Memory B cell (primary cell): Measurements from ENCODE around the gene HPSE2.
"Not testable (repeated sequence)": the region's sequence is repeated elsewhere in the genome, so short reads cannot be mapped to it uniquely, and the experiment has no call there.

Experiments
- ATAC-seq: fragments of 150-1000 bp; cut with Tn5 transposase; 2 replicates; pipeline ENCODE4 v1.10.0; 2021; ENCODE audit warnings: low read depth, mild to moderate bottlenecking, moderate library complexity
- DNase-seq, 2 donors: peaks; one replicate each; pipeline ENCODE4 v3.0.0; 2022; ENCODE audit warnings: low spot score in 2 of 2
- H3K27ac Mint-ChIP-seq: one replicate; pipeline ENCODE4 v1.8.0; 2022; ENCODE audit warnings: mild to moderate bottlenecking, moderate library complexity, mixed read lengths
- H3K27me3 Mint-ChIP-seq: one replicate; pipeline ENCODE4 v1.8.0; 2022; ENCODE audit warnings: mixed read lengths
- H3K36me3 Mint-ChIP-seq: one replicate; pipeline ENCODE4 v1.8.0; 2022; ENCODE audit warnings: mild to moderate bottlenecking, mixed read lengths
- H3K4me1 Mint-ChIP-seq: one replicate; pipeline ENCODE4 v1.8.0; 2022; ENCODE audit warnings: mixed read lengths
- H3K4me3 Mint-ChIP-seq: one replicate; pipeline ENCODE4 v1.8.0; 2022; ENCODE audit warnings: mild to moderate bottlenecking, moderate library complexity, mixed read lengths
- H3K9me3 Mint-ChIP-seq: one replicate; pipeline ENCODE4 v1.8.0; 2022; ENCODE audit warnings: mixed read lengths

The HPSE2 gene

DNA sequence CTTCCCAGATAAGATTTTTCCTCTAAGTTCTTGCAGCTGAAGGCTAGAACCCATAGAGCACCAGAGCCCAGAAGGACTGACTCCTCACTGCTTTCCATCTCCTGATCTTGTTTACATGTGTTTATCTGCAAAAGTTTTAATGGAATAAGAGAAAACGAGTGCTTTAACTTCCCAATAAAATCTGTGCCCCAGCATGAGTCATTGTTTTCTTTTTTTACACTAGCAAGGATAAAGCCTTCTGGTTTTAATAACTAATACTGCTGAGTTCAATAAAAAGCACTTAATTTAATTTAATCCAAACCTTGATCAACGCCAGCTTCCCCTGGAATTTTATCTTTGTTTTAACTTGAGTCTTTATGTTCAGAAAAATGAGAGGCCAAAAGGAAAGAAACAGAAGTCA is 227.6 kb downstream of the HPSE2 start:
- H3K9me3 Mint-ChIP-seq, result peaks cover 14% of the 10 kb centered on the region
- no peak overlapping the region for H3K4me3 Mint-ChIP-seq
- H3K27me3 Mint-ChIP-seq, result peaks cover 2% of the 10 kb centered on the region
- H3K27ac Mint-ChIP-seq, result no peak overlapping the region
- no peaks in the 10 kb centered on the region for H3K4me1 Mint-ChIP-seq
- ATAC-seq (no peak), DNase-seq (no peak)
- H3K36me3 Mint-ChIP-seq, result no peaks in the 10 kb centered on the region

DNA sequence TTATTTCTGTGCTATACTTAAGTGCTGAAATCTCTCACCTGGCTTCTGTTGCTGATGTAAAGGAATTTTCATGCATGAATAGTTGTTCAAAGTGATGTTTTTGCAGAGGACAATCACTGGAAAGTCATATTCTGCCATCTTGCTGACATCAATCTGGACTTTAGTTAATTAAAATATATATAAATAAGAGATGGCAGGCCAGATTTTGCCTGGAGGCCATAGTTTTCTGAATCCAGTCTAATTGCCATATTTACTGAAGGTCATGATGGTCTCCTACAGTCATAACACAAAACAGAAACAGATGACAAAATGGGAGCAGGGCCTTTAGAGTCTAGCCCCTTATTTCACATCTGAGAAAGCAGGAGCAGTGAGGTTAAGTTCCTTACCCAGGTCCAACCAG is 228.2 kb downstream of the HPSE2 start:
- Mint-ChIP-seq H3K4me1 (no peaks in the 10 kb centered on the region), H3K27ac (no peak overlapping the region), H3K4me3 (no peak overlapping the region), H3K9me3 (peaks cover 17% of the 10 kb centered on the region), H3K27me3 (peaks cover 2% of the 10 kb centered on the region), H3K36me3 (no peaks in the 10 kb centered on the region)
- DNase-seq (no peak), ATAC-seq (no peak)

DNA sequence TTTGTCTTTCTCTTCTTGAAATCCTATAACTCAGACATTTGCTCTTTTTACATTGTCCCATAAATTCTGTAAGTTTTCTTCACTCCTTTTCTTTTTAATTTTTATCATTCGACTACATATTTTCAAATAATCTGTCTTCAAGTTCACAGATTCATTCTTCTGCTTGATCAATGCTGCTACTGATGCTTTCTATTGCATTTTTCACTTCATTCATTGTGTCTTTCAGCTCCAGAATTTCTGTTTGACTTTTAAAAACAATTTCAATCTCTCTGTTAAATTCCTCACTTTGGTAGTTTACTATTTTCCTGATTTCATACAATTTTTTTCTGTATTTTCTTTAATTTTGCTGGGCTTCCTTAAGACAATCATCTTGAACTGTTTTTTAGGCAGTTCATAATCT is 230.4 kb downstream of the HPSE2 start:
- Mint-ChIP-seq H3K4me3 (no peak overlapping the region), H3K9me3 (peaks cover 17% of the 10 kb centered on the region), H3K4me1 (no peaks in the 10 kb centered on the region), H3K27ac (no peak overlapping the region), H3K27me3 (no peaks in the 10 kb centered on the region), H3K36me3 (no peaks in the 10 kb centered on the region)
- no peak for DNase-seq
- no peak for ATAC-seq

DNA sequence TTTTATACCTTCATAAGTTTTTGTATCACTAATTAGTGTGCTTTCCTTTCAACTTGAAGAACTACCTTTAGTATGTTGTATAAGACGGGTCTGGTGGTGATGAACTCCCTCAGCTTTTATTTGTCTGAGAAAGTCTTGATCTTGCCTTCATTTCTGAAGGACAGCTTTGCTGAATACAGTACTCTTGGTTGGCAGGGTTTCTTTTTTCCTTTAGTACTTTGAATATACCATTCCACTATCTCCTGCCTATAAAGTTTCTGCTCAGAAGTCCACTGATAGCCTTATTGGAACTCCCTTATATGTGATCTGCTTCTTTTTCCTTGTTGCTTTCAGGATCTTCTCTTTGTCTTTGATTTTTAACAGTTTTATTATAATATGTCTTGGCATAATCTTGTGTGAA is 230.9 kb downstream of the HPSE2 start:
- H3K27ac Mint-ChIP-seq, result no peak overlapping the region
- H3K4me3 Mint-ChIP-seq, result no peak overlapping the region
- ATAC-seq (no peak), DNase-seq (no peak)
- no peaks in the 10 kb centered on the region for H3K27me3 Mint-ChIP-seq
- no peaks in the 10 kb centered on the region for H3K36me3 Mint-ChIP-seq
- H3K9me3 Mint-ChIP-seq, result peaks cover 17% of the 10 kb centered on the region
- no peaks in the 10 kb centered on the region for H3K4me1 Mint-ChIP-seq

DNA sequence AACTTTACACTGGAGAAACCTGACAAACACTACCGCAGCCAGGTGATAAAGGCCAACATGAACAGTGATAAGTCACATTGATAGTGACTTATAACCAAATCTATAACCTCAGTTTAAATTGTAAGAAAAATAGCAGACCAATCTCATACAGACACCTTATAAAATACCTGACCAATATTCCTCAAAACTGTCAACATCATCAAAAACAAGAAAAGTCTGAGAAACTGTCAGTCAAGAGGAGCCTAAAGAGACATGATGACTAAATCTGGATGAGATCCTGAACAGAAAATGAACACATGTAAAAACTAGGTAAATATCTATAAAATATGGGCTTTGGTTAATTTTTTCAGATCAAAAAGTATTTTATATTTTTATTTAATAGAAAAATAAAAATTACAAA is 233.3 kb downstream of the HPSE2 start:
- H3K4me3 Mint-ChIP-seq, result no peak overlapping the region
- no peak for ATAC-seq
- H3K9me3 Mint-ChIP-seq, result peaks cover 17% of the 10 kb centered on the region
- DNase-seq, result no peak
- H3K4me1 Mint-ChIP-seq, result no peaks in the 10 kb centered on the region
- no peak overlapping the region for H3K27ac Mint-ChIP-seq
- H3K27me3 Mint-ChIP-seq, result no peaks in the 10 kb centered on the region
- no peaks in the 10 kb centered on the region for H3K36me3 Mint-ChIP-seq

DNA sequence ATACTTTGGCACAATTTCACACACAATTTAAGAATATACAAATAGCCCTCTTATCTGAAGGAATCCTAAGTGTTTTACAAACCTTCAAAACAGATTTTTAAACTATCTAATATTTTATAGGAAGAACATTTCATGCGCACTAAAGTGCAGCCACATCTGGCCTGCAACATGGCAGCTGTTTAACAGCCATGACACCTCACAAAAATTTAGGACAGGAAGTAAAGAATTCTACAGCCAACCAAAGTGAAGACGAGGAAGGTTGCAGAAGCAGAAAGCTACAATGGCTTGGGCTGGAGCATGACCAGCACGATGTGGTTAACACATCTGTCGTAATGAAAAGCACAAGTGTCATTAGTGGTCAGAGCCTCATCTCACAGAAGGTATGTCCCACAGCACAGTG is 238.1 kb downstream of the HPSE2 start:
- Mint-ChIP-seq H3K4me3 (no peak overlapping the region), H3K27ac (no peak overlapping the region), H3K27me3 (no peaks in the 10 kb centered on the region), H3K36me3 (no peaks in the 10 kb centered on the region), H3K9me3 (no peaks in the 10 kb centered on the region), H3K4me1 (no peaks in the 10 kb centered on the region)
- no peak for DNase-seq
- ATAC-seq, result no peak

DNA sequence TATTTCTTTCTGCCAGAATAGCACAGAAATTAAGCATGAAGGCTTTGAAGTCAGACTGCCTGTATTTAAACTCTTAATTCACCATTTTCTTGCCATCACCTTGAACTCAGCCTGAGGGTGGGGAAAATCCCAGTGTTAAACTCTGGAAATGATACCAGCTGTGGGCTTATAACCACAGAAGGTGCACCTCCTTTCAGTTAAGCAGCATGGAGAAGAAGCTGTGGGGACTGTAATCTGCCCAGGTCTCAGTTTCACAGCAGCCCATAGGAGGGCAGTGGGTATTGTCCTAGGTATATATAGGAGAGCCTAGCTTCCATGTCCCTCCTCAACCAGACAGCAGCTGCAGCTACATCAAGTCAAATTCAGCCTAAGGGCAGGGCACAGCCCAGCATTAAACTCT is 241.6 kb downstream of the HPSE2 start:
- Mint-ChIP-seq H3K4me1 (no peaks in the 10 kb centered on the region), H3K27ac (no peak overlapping the region), H3K36me3 (no peaks in the 10 kb centered on the region), H3K4me3 (no peak overlapping the region), H3K9me3 (no peaks in the 10 kb centered on the region), H3K27me3 (peaks cover 2% of the 10 kb centered on the region)
- DNase-seq (no peak), ATAC-seq (no peak)

DNA sequence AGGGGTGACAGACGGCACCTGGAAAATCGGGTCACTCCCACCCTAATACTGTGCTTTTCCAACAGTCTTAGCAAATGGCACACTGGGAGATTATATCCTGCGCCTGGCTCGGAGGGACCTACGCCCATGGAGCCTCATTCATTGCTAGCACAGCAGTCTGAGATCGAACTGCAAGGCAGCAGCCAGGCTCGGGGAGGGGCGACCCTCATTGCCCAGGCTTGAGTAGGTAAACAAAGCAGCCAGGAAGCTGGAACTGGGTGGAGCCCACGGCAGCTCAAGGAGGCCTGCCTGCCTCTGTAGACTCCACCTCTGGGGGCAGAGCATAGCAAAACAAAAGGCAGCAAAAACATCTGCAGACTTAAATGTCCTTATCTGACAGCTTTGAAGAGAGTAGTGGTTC is 251.9 kb downstream of the HPSE2 start:
- not testable (repeated sequence) for H3K4me3 Mint-ChIP-seq, H3K4me1 Mint-ChIP-seq, DNase-seq, ATAC-seq, H3K9me3 Mint-ChIP-seq, H3K27me3 Mint-ChIP-seq, H3K27ac Mint-ChIP-seq, H3K36me3 Mint-ChIP-seq

DNA sequence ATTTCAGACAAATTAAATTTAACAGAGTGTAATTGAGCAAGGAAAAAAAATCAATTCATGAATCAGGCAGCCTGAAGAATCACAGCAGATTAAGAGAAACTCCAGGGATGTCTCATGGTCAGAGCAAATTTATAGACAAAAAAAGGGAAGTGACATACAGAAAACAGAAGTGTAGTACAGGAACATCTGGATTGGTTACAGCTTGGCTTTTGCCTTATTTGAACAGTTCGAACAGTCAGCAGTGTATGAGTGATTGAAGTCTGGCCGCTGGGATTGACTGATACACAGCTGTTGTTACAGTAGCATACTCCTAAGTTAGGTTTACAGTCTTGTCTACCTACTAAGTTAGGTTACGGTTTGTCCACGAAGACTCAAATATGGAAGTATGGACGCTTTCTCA is 255.3 kb downstream of the HPSE2 start:
- H3K36me3 Mint-ChIP-seq, result no peaks in the 10 kb centered on the region
- DNase-seq (no peak), ATAC-seq (no peak)
- H3K4me3 Mint-ChIP-seq, result no peak overlapping the region
- peaks cover 3% of the 10 kb centered on the region for H3K27me3 Mint-ChIP-seq
- H3K4me1 Mint-ChIP-seq, result no peaks in the 10 kb centered on the region
- H3K27ac Mint-ChIP-seq, result no peak overlapping the region
- peaks cover 9% of the 10 kb centered on the region for H3K9me3 Mint-ChIP-seq

DNA sequence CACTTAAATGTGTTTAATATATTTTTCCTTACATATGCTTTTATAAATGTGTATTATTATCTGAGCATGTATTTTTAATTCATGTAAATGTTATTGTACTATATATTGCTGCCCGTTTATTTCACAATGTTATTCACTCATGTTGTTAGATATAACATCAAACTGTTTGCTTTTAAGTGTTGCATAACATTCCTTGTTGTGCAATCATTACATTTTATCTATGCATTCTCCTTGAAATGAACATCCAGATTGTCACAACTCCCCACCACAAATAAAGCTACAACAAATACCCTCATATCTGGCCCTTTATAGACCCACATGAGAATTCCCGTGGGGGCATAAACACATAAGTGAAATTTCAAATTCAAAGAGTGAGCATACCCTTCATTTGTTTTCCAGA is 264.2 kb downstream of the HPSE2 start:
- Mint-ChIP-seq H3K9me3 (no peaks in the 10 kb centered on the region), H3K27ac (no peak overlapping the region), H3K4me3 (no peak overlapping the region), H3K4me1 (no peaks in the 10 kb centered on the region), H3K27me3 (no peaks in the 10 kb centered on the region), H3K36me3 (no peaks in the 10 kb centered on the region)
- no peak for ATAC-seq
- DNase-seq, result no peak

DNA sequence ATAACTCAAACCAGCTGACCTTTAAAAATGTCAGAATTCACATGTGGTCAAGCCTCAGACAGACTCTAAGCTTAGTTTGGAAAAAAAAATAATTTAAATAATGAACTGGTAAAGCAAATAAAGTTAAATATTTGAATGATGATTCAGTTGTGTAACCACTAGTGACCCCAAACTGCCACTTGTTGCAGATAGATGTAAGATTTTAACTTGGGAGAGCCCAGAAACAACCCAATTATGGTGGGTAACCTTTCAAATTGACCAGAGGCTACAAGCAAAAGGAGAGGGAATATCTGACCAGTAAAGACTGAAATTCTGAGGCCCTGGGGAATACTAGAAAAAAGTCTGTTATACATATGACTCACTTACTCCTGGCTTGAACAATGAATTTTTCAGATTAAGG is 268.1 kb downstream of the HPSE2 start:
- H3K9me3 Mint-ChIP-seq, result peaks cover 1% of the 10 kb centered on the region
- DNase-seq, result no peak
- peaks cover 3% of the 10 kb centered on the region for H3K27me3 Mint-ChIP-seq
- H3K4me1 Mint-ChIP-seq, result no peaks in the 10 kb centered on the region
- H3K36me3 Mint-ChIP-seq, result no peaks in the 10 kb centered on the region
- no peak overlapping the region for H3K27ac Mint-ChIP-seq
- H3K4me3 Mint-ChIP-seq, result no peak overlapping the region
- no peak for ATAC-seq

DNA sequence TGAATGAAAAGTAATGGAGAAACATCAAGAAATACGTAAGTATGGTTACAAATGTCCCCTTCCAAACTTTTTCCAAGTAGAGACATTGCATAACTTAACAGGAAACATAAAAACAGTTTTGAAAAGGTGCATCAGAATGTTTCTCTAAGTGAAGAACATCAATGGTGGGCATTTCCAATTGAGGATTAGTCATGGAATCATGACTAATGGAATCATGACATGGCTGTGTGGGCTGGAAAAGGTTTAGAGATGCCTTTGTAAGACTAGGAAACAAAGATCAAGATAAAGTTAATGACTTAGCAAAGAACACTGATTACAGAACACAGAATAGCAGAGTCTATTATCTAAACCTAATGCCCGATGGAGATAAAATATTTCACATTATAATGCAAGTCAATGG is 272.0 kb downstream of the HPSE2 start:
- Mint-ChIP-seq H3K27ac (no peak overlapping the region), H3K4me3 (no peak overlapping the region), H3K27me3 (peaks cover 3% of the 10 kb centered on the region), H3K9me3 (peaks cover 1% of the 10 kb centered on the region), H3K4me1 (no peaks in the 10 kb centered on the region), H3K36me3 (no peaks in the 10 kb centered on the region)
- DNase-seq, result no peak
- ATAC-seq, result no peak

DNA sequence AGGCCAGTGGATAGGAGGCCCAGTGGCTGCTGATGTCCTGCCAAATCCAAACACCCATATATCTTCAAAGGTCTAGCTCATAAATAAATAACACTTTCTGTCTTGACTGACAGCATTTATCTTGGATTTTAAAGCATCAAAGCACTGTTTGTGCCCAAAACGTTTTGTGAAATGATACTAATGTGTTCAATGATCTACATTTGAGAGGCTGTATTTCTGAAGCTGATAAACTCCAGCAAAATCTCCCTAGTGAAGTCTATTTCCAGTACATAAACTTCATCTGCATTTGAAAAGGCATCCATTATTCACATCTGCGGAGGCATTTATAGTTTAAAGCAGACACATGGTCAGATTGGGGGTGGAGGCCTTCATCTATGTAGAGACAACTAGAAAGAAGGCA is 276.3 kb downstream of the HPSE2 start:
- Mint-ChIP-seq H3K27ac (no peak overlapping the region), H3K9me3 (no peaks in the 10 kb centered on the region), H3K27me3 (peaks cover under 1% of the 10 kb centered on the region), H3K4me3 (no peak overlapping the region), H3K36me3 (no peaks in the 10 kb centered on the region), H3K4me1 (no peaks in the 10 kb centered on the region)
- DNase-seq (no peak), ATAC-seq (no peak)

DNA sequence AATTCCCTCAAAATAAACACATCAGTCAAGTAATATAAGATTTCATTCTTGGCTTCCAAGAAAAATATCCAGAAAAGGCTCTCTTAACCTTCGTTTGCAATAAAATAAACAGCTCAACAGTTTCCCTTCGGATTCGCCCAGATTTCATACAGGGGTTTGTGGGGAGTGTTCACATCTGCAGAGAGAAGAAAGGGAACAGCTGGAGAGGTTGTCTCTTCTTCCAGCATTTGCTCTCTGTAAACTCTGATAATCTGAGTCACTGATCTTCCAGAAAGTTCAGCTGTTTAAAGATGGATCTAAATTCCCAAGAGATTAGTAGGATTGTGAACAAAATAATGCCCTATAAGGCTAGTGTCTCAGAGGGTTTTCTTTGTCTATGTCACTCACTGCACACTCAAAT is 277.9 kb downstream of the HPSE2 start:
- Mint-ChIP-seq H3K27me3 (peaks cover 4% of the 10 kb centered on the region), H3K9me3 (no peaks in the 10 kb centered on the region), H3K4me1 (no peaks in the 10 kb centered on the region), H3K4me3 (no peak overlapping the region), H3K36me3 (no peaks in the 10 kb centered on the region), H3K27ac (no peak overlapping the region)
- DNase-seq, result no peak
- no peak for ATAC-seq

DNA sequence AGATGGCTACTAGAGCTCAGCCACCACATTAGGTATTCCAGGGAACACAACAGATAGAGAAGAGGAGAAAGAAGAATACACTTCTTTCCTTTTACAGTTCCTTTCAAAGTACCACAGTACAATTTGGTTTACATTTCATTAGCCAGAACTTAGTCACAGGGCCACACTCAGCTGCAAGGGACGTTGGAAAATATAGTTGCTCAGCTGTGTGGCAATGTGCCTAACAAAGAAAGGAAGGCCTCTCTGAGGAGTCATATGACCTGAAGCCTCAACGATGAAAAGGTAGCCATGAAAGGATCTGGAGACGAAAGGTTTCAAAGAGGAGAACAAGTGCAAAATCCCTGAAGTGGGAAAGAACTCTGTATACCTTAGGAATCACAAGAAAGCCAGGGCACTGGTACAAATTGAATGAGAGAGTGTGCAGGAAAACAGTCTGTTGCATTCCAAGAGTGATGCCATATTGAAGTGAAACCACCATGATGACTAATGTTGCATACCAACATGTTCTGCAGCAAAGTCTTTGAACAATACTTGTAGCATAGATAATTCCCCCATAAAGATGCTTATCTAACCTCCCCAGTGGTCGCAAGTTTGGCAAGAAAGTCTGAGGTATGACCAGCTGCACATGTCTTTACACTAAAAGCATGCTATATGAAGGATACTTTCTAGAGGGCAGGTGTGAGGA is 278.9 kb downstream of the HPSE2 start:
- Mint-ChIP-seq H3K27me3 (peaks cover 6% of the 10 kb centered on the region), H3K36me3 (no peaks in the 10 kb centered on the region), H3K4me1 (no peaks in the 10 kb centered on the region), H3K4me3 (no peak overlapping the region), H3K9me3 (no peaks in the 10 kb centered on the region), H3K27ac (no peak overlapping the region)
- ATAC-seq, result no peak
- no peak for DNase-seq
